Stimulated activated CD4-positive, alpha-beta T cell treated with anti-CD3 and anti-CD28 coated beads, Interleukin-4, amount 100 ng/mL, for 1 hour (primary cell): ENCODE measurements around the gene MAS1L.

ENCODE experiments used
- DNase-seq: peaks from one replicate; pipeline ENCODE4 v3.0.0-alpha.2; 2020

The MAS1L gene

GRCh38 chr6:29487660-29488059 is at the start of gene MAS1L:
TSS of gene MAS1L (minus strand) at chr6:29487956. CDS start at chr6:29487902, 54 bp downstream.
- no peak for DNase-seq

- no peak for DNase-seq
These were observed 44.7 kb upstream of the MAS1L start for GRCh38 chr6:29532320-29532951.

GRCh38 chr6:29531668-29532067 is 43.9 kb upstream of the MAS1L start:
- DNase-seq = peak; percentile 16

GRCh38 chr6:29530671-29531310 is 43.0 kb upstream of the MAS1L start:
- no peak for DNase-seq

GRCh38 chr6:29529956-29530355 is 42.2 kb upstream of the MAS1L start:
- no peak for DNase-seq

- no peak for DNase-seq
These were observed 41.3 kb upstream of the MAS1L start for GRCh38 chr6:29528988-29529560.

GRCh38 chr6:29528300-29528931 is 40.7 kb upstream of the MAS1L start:
- no peak for DNase-seq

- DNase-seq = no peak
These were observed 39.8 kb upstream of the MAS1L start for GRCh38 chr6:29527564-29527963.

- DNase-seq = no peak
These were observed 39.4 kb upstream of the MAS1L start for GRCh38 chr6:29527126-29527525.

GRCh38 chr6:29525311-29525639 is 37.5 kb upstream of the MAS1L start:
- no peak for DNase-seq

GRCh38 chr6:29524444-29525310 is 36.9 kb upstream of the MAS1L start:
- DNase-seq = no peak

GRCh38 chr6:29524044-29524443 is 36.3 kb upstream of the MAS1L start:
- DNase-seq = no peak

GRCh38 chr6:29522227-29522626 is 34.5 kb upstream of the MAS1L start:
- DNase-seq = no peak

- no peak for DNase-seq
These were observed 33.4 kb upstream of the MAS1L start for GRCh38 chr6:29521006-29521680.

GRCh38 chr6:29520232-29520631 is 32.5 kb upstream of the MAS1L start:
- DNase-seq = no peak

GRCh38 chr6:29519291-29520010 is 31.7 kb upstream of the MAS1L start:
- DNase-seq = no peak

- DNase-seq = no peak
These were observed 30.1 kb upstream of the MAS1L start for GRCh38 chr6:29517728-29518440.

- no peak for DNase-seq
These were observed 29.5 kb upstream of the MAS1L start for GRCh38 chr6:29517245-29517644.

GRCh38 chr6:29516108-29516507 is 28.4 kb upstream of the MAS1L start:
- peak; percentile 18 for DNase-seq

- DNase-seq = no peak
These were observed 23.1 kb upstream of the MAS1L start for GRCh38 chr6:29510746-29511300.

- no peak for DNase-seq
These were observed 22.4 kb upstream of the MAS1L start for GRCh38 chr6:29510202-29510601.
